Body of pancreas (tissue), 4 donors: ENCODE data around the gene CBY1.

Experiments used
- CTCF ChIP-seq, 7 experiments: fragments of 450-650 bp in 4 of 7; fragments of 200-600 bp in 3 of 7; sonication (generic) in 3 of 7; IDR thresholded peaks; one replicate each; pipeline ENCODE4 v1.5.1; 2016 to 2019; ENCODE audit warnings: antibody characterized with exemption in 7 of 7
- POLR2A ChIP-seq, 3 donors: fragments of 450-650 bp; IDR thresholded peaks; one replicate each; pipeline ENCODE4 v1.6.1; 2016; ENCODE audit warnings: antibody characterized with exemption in 3 of 3, mild to moderate bottlenecking in 2 of 3

- no peak for TF ChIP-seq CTCF (IDR thresholded peaks at IDR 0.05)
- no peak for TF ChIP-seq POLR2A (IDR thresholded peaks at IDR 0.05)
Observed at GRCh38 chr22:38697425-38698089, 41.1 kb downstream of the CBY1 start.
